GM12878 (cell line): ENCODE data around the gene IL1RAPL1.

Experiments used
- GABPA ChIP-seq: IDR thresholded peaks from 2 replicates; pipeline ENCODE4 v1.6.1; 2014; ENCODE audit warnings: antibody characterized with exemption, low read depth, mild to moderate bottlenecking, inconsistent platforms
- MXI1 ChIP-seq: fragments of 150-350 bp; IDR thresholded peaks from 2 replicates; pipeline ENCODE4 v1.6.1; 2011; ENCODE audit warnings: low read depth, mild to moderate bottlenecking, inconsistent platforms, low read length, improper control_type of control experiment
- POLR2A ChIP-seq: IDR thresholded peaks from 2 replicates; pipeline ENCODE4 v1.6.1; 2011; ENCODE audit warnings: low read depth, mild to moderate bottlenecking, low read length
- POLR2AphosphoS5 ChIP-seq: IDR thresholded peaks from 2 replicates; pipeline ENCODE4 v1.6.1; 2011; ENCODE audit warnings: mild to moderate bottlenecking, low read length, inconsistent platforms
- TBL1XR1 ChIP-seq: IDR thresholded peaks from 2 replicates; pipeline ENCODE4 v1.6.1; 2012; ENCODE audit warnings: low read depth, low read length, improper control_type of control experiment
- TF ChIP-seq, protein P1 (sequence below): IDR thresholded peaks from 2 replicates; pipeline ENCODE4 v1.6.1; 2012; ENCODE audit warnings: low read depth, low read length, improper control_type of control experiment
- TF ChIP-seq, protein P2 (sequence below): fragments of 450-650 bp; IDR thresholded peaks from 2 replicates; pipeline ENCODE4 v1.6.1; 2018; ENCODE audit warnings: mild to moderate bottlenecking, low read depth, moderate library complexity; ENCODE audit not compliant: partially characterized antibody
- TF ChIP-seq, protein P3 (sequence below), 3 experiments: IDR thresholded peaks in 2 of 3; conservative IDR thresholded peaks in 1 of 3; 2 replicates each; pipeline ENCODE4 v1.5.1; 2011; ENCODE audit warnings: low read depth in 3 of 3, low read length in 3 of 3, mild to moderate bottlenecking in 3 of 3, control low read depth in 2 of 3, moderate library complexity in 2 of 3, inconsistent platforms in 1 of 3, mixed read lengths in 1 of 3; ENCODE audit not compliant: control insufficient read depth in 2 of 3, insufficient read depth in 1 of 3; ENCODE audit errors: extremely low read depth in 1 of 3

DNA sequence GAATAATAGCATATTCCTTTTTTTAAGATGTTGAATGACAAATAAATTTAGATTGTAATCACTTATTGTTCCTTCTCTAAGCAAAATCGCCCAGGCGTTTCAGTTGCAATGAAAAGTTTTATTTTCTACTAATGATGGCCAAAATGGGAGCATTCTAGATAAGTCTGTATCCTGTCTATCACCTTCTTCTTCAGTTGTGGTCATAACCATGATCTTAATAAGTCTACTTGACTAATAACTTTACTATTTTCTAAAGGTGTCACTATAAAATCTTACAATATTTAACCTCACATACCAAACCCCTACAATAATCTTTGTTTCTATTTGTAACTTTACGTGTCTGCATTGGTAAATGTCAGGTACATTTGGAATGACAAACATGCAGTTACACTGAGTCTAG lies 904.4 kb downstream of the IL1RAPL1 start:
- no peak for TF ChIP-seq POLR2AphosphoS5
- TF ChIP-seq, protein P1, sequence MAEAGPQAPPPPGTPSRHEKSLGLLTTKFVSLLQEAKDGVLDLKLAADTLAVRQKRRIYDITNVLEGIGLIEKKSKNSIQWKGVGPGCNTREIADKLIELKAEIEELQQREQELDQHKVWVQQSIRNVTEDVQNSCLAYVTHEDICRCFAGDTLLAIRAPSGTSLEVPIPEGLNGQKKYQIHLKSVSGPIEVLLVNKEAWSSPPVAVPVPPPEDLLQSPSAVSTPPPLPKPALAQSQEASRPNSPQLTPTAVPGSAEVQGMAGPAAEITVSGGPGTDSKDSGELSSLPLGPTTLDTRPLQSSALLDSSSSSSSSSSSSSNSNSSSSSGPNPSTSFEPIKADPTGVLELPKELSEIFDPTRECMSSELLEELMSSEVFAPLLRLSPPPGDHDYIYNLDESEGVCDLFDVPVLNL, result no peak
- no peak for TF ChIP-seq TBL1XR1
- TF ChIP-seq, protein P2, sequence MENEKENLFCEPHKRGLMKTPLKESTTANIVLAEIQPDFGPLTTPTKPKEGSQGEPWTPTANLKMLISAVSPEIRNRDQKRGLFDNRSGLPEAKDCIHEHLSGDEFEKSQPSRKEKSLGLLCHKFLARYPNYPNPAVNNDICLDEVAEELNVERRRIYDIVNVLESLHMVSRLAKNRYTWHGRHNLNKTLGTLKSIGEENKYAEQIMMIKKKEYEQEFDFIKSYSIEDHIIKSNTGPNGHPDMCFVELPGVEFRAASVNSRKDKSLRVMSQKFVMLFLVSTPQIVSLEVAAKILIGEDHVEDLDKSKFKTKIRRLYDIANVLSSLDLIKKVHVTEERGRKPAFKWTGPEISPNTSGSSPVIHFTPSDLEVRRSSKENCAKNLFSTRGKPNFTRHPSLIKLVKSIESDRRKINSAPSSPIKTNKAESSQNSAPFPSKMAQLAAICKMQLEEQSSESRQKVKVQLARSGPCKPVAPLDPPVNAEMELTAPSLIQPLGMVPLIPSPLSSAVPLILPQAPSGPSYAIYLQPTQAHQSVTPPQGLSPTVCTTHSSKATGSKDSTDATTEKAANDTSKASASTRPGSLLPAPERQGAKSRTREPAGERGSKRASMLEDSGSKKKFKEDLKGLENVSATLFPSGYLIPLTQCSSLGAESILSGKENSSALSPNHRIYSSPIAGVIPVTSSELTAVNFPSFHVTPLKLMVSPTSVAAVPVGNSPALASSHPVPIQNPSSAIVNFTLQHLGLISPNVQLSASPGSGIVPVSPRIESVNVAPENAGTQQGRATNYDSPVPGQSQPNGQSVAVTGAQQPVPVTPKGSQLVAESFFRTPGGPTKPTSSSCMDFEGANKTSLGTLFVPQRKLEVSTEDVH, result no peak
- no peak for TF ChIP-seq POLR2A
- no peak for TF ChIP-seq GABPA
- TF ChIP-seq, protein P3, sequence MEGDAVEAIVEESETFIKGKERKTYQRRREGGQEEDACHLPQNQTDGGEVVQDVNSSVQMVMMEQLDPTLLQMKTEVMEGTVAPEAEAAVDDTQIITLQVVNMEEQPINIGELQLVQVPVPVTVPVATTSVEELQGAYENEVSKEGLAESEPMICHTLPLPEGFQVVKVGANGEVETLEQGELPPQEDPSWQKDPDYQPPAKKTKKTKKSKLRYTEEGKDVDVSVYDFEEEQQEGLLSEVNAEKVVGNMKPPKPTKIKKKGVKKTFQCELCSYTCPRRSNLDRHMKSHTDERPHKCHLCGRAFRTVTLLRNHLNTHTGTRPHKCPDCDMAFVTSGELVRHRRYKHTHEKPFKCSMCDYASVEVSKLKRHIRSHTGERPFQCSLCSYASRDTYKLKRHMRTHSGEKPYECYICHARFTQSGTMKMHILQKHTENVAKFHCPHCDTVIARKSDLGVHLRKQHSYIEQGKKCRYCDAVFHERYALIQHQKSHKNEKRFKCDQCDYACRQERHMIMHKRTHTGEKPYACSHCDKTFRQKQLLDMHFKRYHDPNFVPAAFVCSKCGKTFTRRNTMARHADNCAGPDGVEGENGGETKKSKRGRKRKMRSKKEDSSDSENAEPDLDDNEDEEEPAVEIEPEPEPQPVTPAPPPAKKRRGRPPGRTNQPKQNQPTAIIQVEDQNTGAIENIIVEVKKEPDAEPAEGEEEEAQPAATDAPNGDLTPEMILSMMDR (IDR thresholded peaks at IDR 0.05 in 2 of 3, conservative IDR thresholded peaks at IDR 0.05 in 1 of 3; ENCODE audit: control insufficient read depth in 2 of 3, extremely low read depth in 1 of 3, insufficient read depth in 1 of 3, low read depth in 3 of 3, low read length in 3 of 3), result no peak
- TF ChIP-seq MXI1, result no peak
